WTC11 (cell line): ENCODE measurements around the gene CHI3L1. TPM values are rescaled to one million over a fixed set of nuclear protein-coding genes. Genes with fewer than 3 reads are reported as not detected.
A peak's percentile ranks its signal among the peaks of the same experiment; 100 is the strongest.

Source experiments
- ATAC-seq: fragments of 200-7000 bp; cut with Tn5 transposase; 2 replicates; pipeline ENCODE4 v1.10.0; 2021; ENCODE audit warnings: mild to moderate bottlenecking, moderate library complexity
- CTCF ChIA-PET: fragments of 300-600 bp; sonication (Branson Sonifier 250); formaldehyde crosslinking; loops from one replicate; lab custom pipeline; 2021; ENCODE audit warnings: antibody characterized with exemption; lab: Charles Lee
- POLR2A ChIA-PET: fragments of 350-600 bp; sonication (Branson Sonifier 250); formaldehyde crosslinking; loops from one replicate; lab custom pipeline; 2021; ENCODE audit warnings: antibody characterized with exemption; lab: Charles Lee
- DNase-seq: peaks from one replicate; pipeline ENCODE4 v3.0.0; 2021; ENCODE audit warnings: low spot score
- H3K27ac Mint-ChIP-seq: 2 replicates; pipeline ENCODE4 v1.8.0; 2021; ENCODE audit warnings: mixed read lengths
- H3K27me3 Mint-ChIP-seq: 2 replicates; pipeline ENCODE4 v1.8.0; 2021; ENCODE audit warnings: low read depth, mild to moderate bottlenecking, moderate library complexity, mixed read lengths
- H3K36me3 Mint-ChIP-seq: 2 replicates; pipeline ENCODE4 v1.8.0; 2021; ENCODE audit warnings: mixed read lengths
- H3K4me1 Mint-ChIP-seq: 2 replicates; pipeline ENCODE4 v1.8.0; 2022; ENCODE audit warnings: mixed read lengths
- H3K4me3 Mint-ChIP-seq: 2 replicates; pipeline ENCODE4 v1.8.0; 2021; ENCODE audit warnings: mild to moderate bottlenecking, moderate library complexity, mixed read lengths
- H3K9me3 Mint-ChIP-seq: 2 replicates; pipeline ENCODE4 v1.8.0; 2021; ENCODE audit warnings: mixed read lengths
- CBFB ChIP-seq: sonication (generic); formaldehyde crosslinking; IDR thresholded peaks from 2 replicates; pipeline ENCODE4 v1.8.1; 2022; ENCODE audit warnings: mild to moderate bottlenecking, low read depth, missing genetic modification reagents
- E2F5 ChIP-seq: sonication (generic); formaldehyde crosslinking; IDR thresholded peaks from 2 replicates; pipeline ENCODE4 v1.8.1; 2022; ENCODE audit warnings: mild to moderate bottlenecking, moderate library complexity, missing genetic modification reagents
- ELF4 ChIP-seq: sonication (generic); formaldehyde crosslinking; IDR thresholded peaks from 2 replicates; pipeline ENCODE4 v1.8.1; 2022; ENCODE audit warnings: low read depth, mild to moderate bottlenecking, moderate library complexity, missing genetic modification reagents
- ETV6 ChIP-seq: sonication (generic); formaldehyde crosslinking; IDR thresholded peaks from 2 replicates; pipeline ENCODE4 v1.8.1; 2022; ENCODE audit warnings: mild to moderate bottlenecking, missing genetic modification reagents
- FOXP4 ChIP-seq: sonication (generic); formaldehyde crosslinking; IDR thresholded peaks from 2 replicates; pipeline ENCODE4 v1.8.0; 2022; ENCODE audit warnings: mild to moderate bottlenecking, missing genetic modification reagents
- GRHL2 ChIP-seq: fragments of 250-450 bp; sonication (Bioruptor Pico); IDR thresholded peaks from 2 replicates; pipeline ENCODE4 v1.8.0; 2022; ENCODE audit warnings: mild to moderate bottlenecking, moderate library complexity; ENCODE audit not compliant: insufficient replicate concordance, severe bottlenecking
- GTF2I ChIP-seq: fragments of 250-450 bp; sonication (Bioruptor Pico); conservative IDR thresholded peaks from 2 replicates; pipeline ENCODE4 v1.4.0; 2021; ENCODE audit warnings: mild to moderate bottlenecking
- HMGA2 ChIP-seq: fragments of 250-450 bp; sonication (Bioruptor Pico); IDR thresholded peaks from 2 replicates; pipeline ENCODE4 v1.4.0; 2021; ENCODE audit warnings: mild to moderate bottlenecking, moderate library complexity
- HMGXB4 ChIP-seq: sonication (generic); formaldehyde crosslinking; IDR thresholded peaks from 2 replicates; pipeline ENCODE4 v1.8.1; 2023; ENCODE audit warnings: mild to moderate bottlenecking, moderate library complexity, missing genetic modification reagents
- MXD4 ChIP-seq: fragments of 250-450 bp; sonication (Bioruptor Pico); IDR thresholded peaks from 2 replicates; pipeline ENCODE4 v1.8.0; 2021; ENCODE audit warnings: mild to moderate bottlenecking, moderate library complexity, borderline replicate concordance
- NR3C1 ChIP-seq: sonication (generic); formaldehyde crosslinking; conservative IDR thresholded peaks from 2 replicates; pipeline ENCODE4 v1.8.1; 2023; ENCODE audit warnings: low read depth, mild to moderate bottlenecking, missing genetic modification reagents
- PRRX2 ChIP-seq: fragments of 250-450 bp; sonication (Bioruptor Pico); IDR thresholded peaks from 2 replicates; pipeline ENCODE4 v1.8.0; 2021; ENCODE audit warnings: mild to moderate bottlenecking
- RORB ChIP-seq: fragments of 250-450 bp; sonication (Bioruptor Pico); IDR thresholded peaks from 2 replicates; pipeline ENCODE4 v1.9.0; 2021; ENCODE audit warnings: mild to moderate bottlenecking
- SMAD3 ChIP-seq: sonication (generic); formaldehyde crosslinking; IDR thresholded peaks from 2 replicates; pipeline ENCODE4 v1.8.0; 2022; ENCODE audit warnings: missing genetic modification reagents, mild to moderate bottlenecking, borderline replicate concordance
- ZBTB21 ChIP-seq: sonication (generic); formaldehyde crosslinking; IDR thresholded peaks from 2 replicates; pipeline ENCODE4 v1.8.1; 2023; ENCODE audit warnings: mild to moderate bottlenecking, missing genetic modification reagents, borderline replicate concordance
- ZNF121 ChIP-seq: sonication (generic); formaldehyde crosslinking; IDR thresholded peaks from 2 replicates; pipeline ENCODE4 v1.8.0; 2023; ENCODE audit warnings: missing genetic modification reagents
- ZNF532 ChIP-seq: fragments of 250-450 bp; sonication (Bioruptor Pico); IDR thresholded peaks from 2 replicates; pipeline ENCODE4 v1.9.0; 2021; ENCODE audit warnings: mild to moderate bottlenecking, borderline replicate concordance
- total RNA-seq: library from RNA; stranded (reverse); gene quantifications from 3 replicates; pipeline ENCODE4 v1.2.3, GENCODE V29; 2021

CHI3L1 gene
- total RNA-seq, 1 experiment from 2014 or later, result 0.24 TPM

- ChIA-PET CTCF (interaction anchor here (2.1 to 2.3 kb wide), 2 partner anchors 10 to 97 kb away, joined by 5 to 13 read pairs; partner anchors contain the start of gene ADORA1), POLR2A (no interaction called here)
- no peaks in the 10 kb centered on the region; the same call in 1 of the 2 replicates for H3K27me3 Mint-ChIP-seq
- H3K4me3 Mint-ChIP-seq, result no peak overlapping the region
- no peaks in the 10 kb centered on the region for H3K9me3 Mint-ChIP-seq
- TF ChIP-seq PRRX2 (CRISPR knock-in tag) (no peak), NR3C1 (CRISPR knock-in tag) (no peak)
- DNase-seq, result no peak
- peaks cover 10% of the 10 kb centered on the region for H3K4me1 Mint-ChIP-seq
- ATAC-seq, result no peak
- no peak overlapping the region for H3K27ac Mint-ChIP-seq
- no peaks in the 10 kb centered on the region for H3K36me3 Mint-ChIP-seq
These were observed 49.2 kb downstream of the CHI3L1 start for GRCh38 chr1:203137324-203137723.

- peaks cover 10% of the 10 kb centered on the region for H3K4me1 Mint-ChIP-seq
- no peak overlapping the region for H3K4me3 Mint-ChIP-seq
- no peaks in the 10 kb centered on the region for H3K9me3 Mint-ChIP-seq
- POLR2A ChIA-PET, result interaction anchor here (1.1 kb wide), 1 partner anchor 9 kb away, joined by 3 read pairs; the partner anchor contains the start of gene ADORA1
- H3K27me3 Mint-ChIP-seq, result no peaks in the 10 kb centered on the region
- no peak for DNase-seq
- CTCF ChIA-PET, result interaction anchor here (0.6 to 1.7 kb wide), 9 partner anchors 8 to 176 kb away, joined by 3 to 6 read pairs (median 4); partner anchors contain the start of gene ADORA1
- ATAC-seq, result peak; percentile 22; the same call in 1 of the 2 replicates
- TF ChIP-seq ZBTB21, result no peak
- no peak for TF ChIP-seq HMGXB4 (CRISPR knock-in tag)
- TF ChIP-seq ZNF121, result peak; percentile 95
- no peaks in the 10 kb centered on the region for H3K36me3 Mint-ChIP-seq
- no peak overlapping the region for H3K27ac Mint-ChIP-seq
These were observed 50.0 kb downstream of the CHI3L1 start for GRCh38 chr1:203136409-203137042.

- ChIA-PET CTCF (interaction anchor here (0.6 to 1.7 kb wide), 10 partner anchors 7 to 177 kb away, joined by 3 to 6 read pairs (median 4); partner anchors contain the start of gene ADORA1), POLR2A (interaction anchor here (1.1 kb wide), 1 partner anchor 9 kb away, joined by 3 read pairs; the partner anchor contains the start of gene ADORA1)
- TF ChIP-seq GTF2I, result no peak
- no peak for TF ChIP-seq ELF4
- TF ChIP-seq MXD4 (CRISPR knock-in tag), result no peak
- TF ChIP-seq GRHL2 (CRISPR knock-in tag), result no peak
- no peak for TF ChIP-seq RORB (CRISPR knock-in tag)
- no peak for TF ChIP-seq ETV6 (CRISPR knock-in tag)
- no peak for TF ChIP-seq ZNF532 (CRISPR knock-in tag)
- no peak for TF ChIP-seq E2F5 (CRISPR knock-in tag)
- no peak for TF ChIP-seq FOXP4 (CRISPR knock-in tag)
- TF ChIP-seq SMAD3 (CRISPR knock-in tag), result no peak
- TF ChIP-seq HMGA2 (CRISPR knock-in tag), result no peak
- no peak for TF ChIP-seq CBFB
- Mint-ChIP-seq H3K36me3 (no peaks in the 10 kb centered on the region), H3K9me3 (no peaks in the 10 kb centered on the region), H3K4me1 (peaks cover 10% of the 10 kb centered on the region), H3K4me3 (no peak overlapping the region), H3K27me3 (no peaks in the 10 kb centered on the region), H3K27ac (no peak overlapping the region)
- DNase-seq, result no peak
- no peak for ATAC-seq
These were observed 50.7 kb downstream of the CHI3L1 start for GRCh38 chr1:203135636-203136305.
